Kidney (tissue), 14 donors: Measurements from ENCODE around the gene KLHL25. TPM values are rescaled to one million over a fixed set of nuclear protein-coding genes. Genes with fewer than 3 reads are reported as not detected.
A peak's percentile ranks its signal among the peaks of the same experiment; 100 is the strongest.

Source experiments
- DNase-seq, 5 donors: peaks; one replicate each; pipeline ENCODE4 v3.0.0-alpha.2; 2013 to 2020
- FAIRE-seq: peaks from 2 replicates; lab custom pipeline; 2012; peaks lifted over from hg19 to GRCh38; lab: Jason Lieb, UNC
- H3K27ac ChIP-seq, 2 donors: one replicate each; pipeline ENCODE4 v1.7.0; 2013; ENCODE audit warnings: low read depth in 2 of 2, low read length in 2 of 2, inconsistent platforms in 1 of 2
- H3K27me3 ChIP-seq: one replicate; pipeline ENCODE4 v1.7.1; 2013; ENCODE audit warnings: low read length, inconsistent platforms; ENCODE audit not compliant: control insufficient read depth, insufficient read depth
- H3K36me3 ChIP-seq, 3 donors: one replicate each; pipeline versions ENCODE4 v1.7.0 to v1.7.1; 2013; ENCODE audit warnings: low read length in 3 of 3, control low read depth in 1 of 3, inconsistent platforms in 1 of 3; ENCODE audit not compliant: insufficient read depth in 3 of 3, control insufficient read depth in 2 of 3
- H3K4me1 ChIP-seq, 3 donors: one replicate each; pipeline versions ENCODE4 v1.7.0 to v1.7.1; 2013; ENCODE audit warnings: low read length in 3 of 3, inconsistent platforms in 1 of 3, low read depth in 1 of 3; ENCODE audit not compliant: control insufficient read depth in 2 of 3, insufficient read depth in 2 of 3
- H3K4me3 ChIP-seq, 3 donors: one replicate each; pipeline versions ENCODE4 v1.7.0 to v1.8.1; 2013; ENCODE audit warnings: low read length in 3 of 3, control low read depth in 1 of 3, inconsistent platforms in 1 of 3
- H3K9ac ChIP-seq, 3 donors: one replicate each; pipeline versions ENCODE4 v1.7.0 to v1.7.1; 2013; ENCODE audit warnings: low read length in 3 of 3, control low read depth in 1 of 3, inconsistent platforms in 1 of 3
- H3K9me3 ChIP-seq, 3 donors: one replicate each; pipeline versions ENCODE4 v1.7.0 to v1.7.1; 2013; ENCODE audit warnings: low read length in 3 of 3, control low read depth in 1 of 3, inconsistent platforms in 1 of 3; ENCODE audit not compliant: control insufficient read depth in 2 of 3, insufficient read depth in 1 of 3
- CTCF ChIP-seq: IDR thresholded peaks from 3 replicates; pipeline ENCODE4 v1.5.1; 2012; ENCODE audit warnings: mild to moderate bottlenecking, moderate library complexity, borderline replicate concordance; ENCODE audit not compliant: insufficient read depth; ENCODE audit errors: extremely low read depth
- intact Hi-C: fragments of 100-400 bp; cut with DNase I; formaldehyde crosslinking; loops from one replicate; pipeline ENCODE4 v1.11.1; 2022
- polyA plus RNA-seq: library from polyadenylated mRNA; stranded (reverse); fragments of 350-450 nt; fragmentation: Illumina TruSeq; extraction: RNeasy Lipid Tissue Mini Kit (QIAGEN cat#74804); gene quantifications from one replicate; pipeline ENCODE4 v1.2.3, GENCODE V29; 2014; ENCODE audit warnings: low read depth, low replicate concordance; ENCODE audit not compliant: insufficient read depth
- total RNA-seq: library from RNA; stranded (reverse); fragmentation: NEBNext Ultra II Directional; extraction: Animal tissue kit (Norgen Biotek cat#: 25700); gene quantifications from one replicate; pipeline ENCODE4 v1.2.1, GENCODE V29; 2021
- donor health status: control.
- donor health status: control.
- donor health status: control.
- donor health status: control.
- donor health status: control.
- donor health status: DM: yes; HTN: yes; CAD: no.
- donor health status: Normal renal cell carcinoma (clear cell type).

The KLHL25 gene
- total and polyA plus RNA-seq, 2 donors from 2014 or later, result 5.3 to 8.4 TPM

GRCh38 chr15:85786781-85787114, 8.0 kb downstream of the KLHL25 start:
- no peaks in the 10 kb centered on the region for H3K27me3 ChIP-seq
- FAIRE-seq (no peak), DNase-seq (peak in 1 of 5 donors; percentile 67)
- peak overlapping the region in 1 of 3 donors; percentile 25 for H3K4me3 ChIP-seq
- TF ChIP-seq CTCF, result no peak
- peaks cover 2 to 18% (median 14%) of the 10 kb centered on the region in 3 donors for H3K4me1 ChIP-seq
- no peaks in the 10 kb centered on the region for H3K9me3 ChIP-seq
- no peak overlapping the region for H3K9ac ChIP-seq
- peak overlapping the region; percentile 87 to 90 for H3K27ac ChIP-seq
- intact Hi-C loops, result no loop called here
- no peaks in the 10 kb centered on the region for H3K36me3 ChIP-seq

DNA sequence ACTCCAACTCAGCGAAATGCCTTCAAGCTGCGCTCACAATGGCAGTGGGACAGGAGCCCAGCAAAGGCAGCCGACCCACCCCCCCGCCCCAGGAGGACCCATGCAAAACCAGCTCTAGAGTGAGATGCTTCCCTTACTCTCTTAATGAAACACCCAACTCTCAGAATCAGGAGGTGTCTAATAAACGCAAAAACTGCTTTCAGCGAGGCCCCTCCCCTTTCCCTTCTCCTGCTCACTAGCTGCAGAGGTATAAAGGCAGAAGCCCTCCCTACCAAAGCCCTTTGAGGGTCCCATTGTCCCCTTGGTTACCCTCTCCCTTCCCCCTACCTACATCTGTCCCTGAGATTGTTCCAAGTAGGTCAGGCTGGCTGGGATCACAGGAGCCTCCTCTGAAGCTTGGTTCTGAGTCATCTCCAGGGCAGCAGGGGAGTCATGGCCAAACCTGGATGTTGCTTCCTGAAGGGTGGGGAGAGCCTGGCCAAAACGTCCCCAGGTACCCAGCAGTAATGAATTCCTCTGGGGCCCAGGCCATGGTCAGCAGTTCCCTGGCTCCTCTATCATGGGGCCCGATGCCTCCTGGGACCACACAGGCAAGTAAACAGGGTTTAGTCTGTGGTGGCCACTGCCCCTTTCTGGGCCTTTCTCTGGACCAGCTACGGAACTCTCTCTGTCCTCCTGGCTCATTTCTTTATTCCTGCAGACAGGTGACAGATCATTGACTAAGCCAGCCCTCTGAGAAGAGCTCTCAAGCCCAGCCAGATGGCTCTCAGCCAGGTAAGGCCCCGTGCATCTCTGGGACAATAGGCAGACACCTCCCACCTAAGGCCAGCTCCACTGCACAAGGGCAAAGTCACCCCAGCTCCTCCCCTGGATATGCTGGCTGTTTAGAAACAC, 8.6 kb downstream of the KLHL25 start:
- no peak for TF ChIP-seq CTCF
- DNase-seq (peak in 3 of 5 donors; percentile 49 to 81 (median 80)), FAIRE-seq (no peak)
- Histone ChIP-seq H3K4me1 (peaks cover 2 to 18% (median 14%) of the 10 kb centered on the region in 3 donors), H3K9me3 (no peaks in the 10 kb centered on the region), H3K9ac (peak overlapping the region in 1 of 3 donors; percentile 9), H3K4me3 (peak overlapping the region in 1 of 3 donors; percentile 25), H3K27me3 (no peaks in the 10 kb centered on the region), H3K36me3 (no peaks in the 10 kb centered on the region), H3K27ac (peak overlapping the region; percentile 87 to 90)
- intact Hi-C loops, result no loop called here

DNA sequence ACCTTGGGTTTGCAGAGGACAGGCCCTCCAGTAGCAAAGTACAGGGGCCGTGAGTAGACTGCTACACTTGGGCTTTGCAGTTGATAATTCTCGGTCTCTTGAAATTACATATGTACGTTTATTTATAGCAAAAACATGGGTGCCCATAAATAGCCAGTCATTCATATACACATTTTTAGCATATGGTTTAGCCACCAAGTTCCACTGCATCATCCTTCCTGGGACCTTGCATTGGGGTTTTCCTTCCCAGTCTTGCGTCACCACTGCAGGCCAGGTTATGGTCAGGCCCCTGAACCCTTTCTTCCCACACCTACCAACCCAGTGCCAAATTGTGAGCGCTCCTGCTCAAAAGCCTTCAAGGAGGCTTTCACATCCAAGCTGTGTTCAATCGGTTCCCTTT, 12.7 kb downstream of the KLHL25 start:
- Histone ChIP-seq H3K27me3 (no peaks in the 10 kb centered on the region), H3K27ac (no peak overlapping the region), H3K4me3 (no peak overlapping the region), H3K9ac (no peak overlapping the region), H3K4me1 (peaks cover 2 to 29% (median 18%) of the 10 kb centered on the region in 3 donors), H3K9me3 (no peaks in the 10 kb centered on the region), H3K36me3 (no peaks in the 10 kb centered on the region)
- FAIRE-seq (no peak), DNase-seq (no peak)
- no peak for TF ChIP-seq CTCF
- intact Hi-C loops, result no loop called here
